ENCODE results near the gene C10orf105. TPM values are rescaled to one million over a fixed set of nuclear protein-coding genes. Genes with fewer than 3 reads are reported as not detected.

Gene C10orf105
- total RNA-seq, 1 donor from 2014 or later, result not detected

DNA sequence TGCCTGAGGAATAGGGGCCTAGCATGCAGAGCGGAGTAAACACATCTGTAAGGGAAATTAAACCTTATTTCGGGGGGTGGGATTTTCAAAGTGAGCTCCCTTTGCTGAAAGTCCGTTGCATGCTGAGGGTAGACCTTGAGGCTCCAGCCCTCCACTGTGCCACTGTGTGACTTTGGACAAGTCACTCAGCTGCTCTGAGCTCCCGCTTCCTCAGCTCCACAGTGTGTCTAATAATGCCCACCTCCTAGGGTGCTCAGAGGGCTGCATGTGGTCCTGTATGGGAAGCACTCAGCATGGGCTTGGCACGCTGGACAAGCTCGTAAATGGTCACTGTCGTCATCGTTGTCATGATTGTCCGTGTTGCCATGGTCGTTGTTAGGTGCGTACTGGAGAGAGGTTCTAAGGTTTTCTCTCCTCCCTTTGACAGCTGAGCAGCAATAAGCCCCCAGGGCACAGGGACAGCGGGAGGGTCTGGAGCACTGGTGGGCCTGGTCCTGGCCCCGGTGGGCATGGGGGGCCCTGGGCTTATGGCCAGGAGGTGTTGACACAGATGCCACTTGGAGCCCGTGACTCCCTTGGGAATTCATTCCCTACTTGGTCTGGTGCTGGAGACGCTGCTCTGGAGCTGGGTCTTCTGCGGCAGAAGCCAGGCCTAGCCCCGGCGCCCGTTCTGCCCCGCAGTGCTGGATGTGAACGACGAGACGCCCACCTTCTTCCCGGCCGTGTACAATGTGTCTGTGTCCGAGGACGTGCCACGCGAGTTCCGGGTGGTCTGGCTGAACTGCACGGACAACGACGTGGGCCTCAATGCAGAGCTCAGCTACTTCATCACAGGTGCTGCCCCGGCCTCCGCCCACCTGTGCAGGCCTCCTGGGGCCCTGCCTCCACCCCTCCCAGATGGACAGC lies 13.1 kb downstream of the C10orf105 start:
- no peak overlapping the region for H3K27ac Mint-ChIP-seq (ENCODE audit: unreplicated experiment)
- no peaks in the 10 kb centered on the region for H3K36me3 Mint-ChIP-seq (ENCODE audit: low read depth)
- TF ChIP-seq, protein P1, sequence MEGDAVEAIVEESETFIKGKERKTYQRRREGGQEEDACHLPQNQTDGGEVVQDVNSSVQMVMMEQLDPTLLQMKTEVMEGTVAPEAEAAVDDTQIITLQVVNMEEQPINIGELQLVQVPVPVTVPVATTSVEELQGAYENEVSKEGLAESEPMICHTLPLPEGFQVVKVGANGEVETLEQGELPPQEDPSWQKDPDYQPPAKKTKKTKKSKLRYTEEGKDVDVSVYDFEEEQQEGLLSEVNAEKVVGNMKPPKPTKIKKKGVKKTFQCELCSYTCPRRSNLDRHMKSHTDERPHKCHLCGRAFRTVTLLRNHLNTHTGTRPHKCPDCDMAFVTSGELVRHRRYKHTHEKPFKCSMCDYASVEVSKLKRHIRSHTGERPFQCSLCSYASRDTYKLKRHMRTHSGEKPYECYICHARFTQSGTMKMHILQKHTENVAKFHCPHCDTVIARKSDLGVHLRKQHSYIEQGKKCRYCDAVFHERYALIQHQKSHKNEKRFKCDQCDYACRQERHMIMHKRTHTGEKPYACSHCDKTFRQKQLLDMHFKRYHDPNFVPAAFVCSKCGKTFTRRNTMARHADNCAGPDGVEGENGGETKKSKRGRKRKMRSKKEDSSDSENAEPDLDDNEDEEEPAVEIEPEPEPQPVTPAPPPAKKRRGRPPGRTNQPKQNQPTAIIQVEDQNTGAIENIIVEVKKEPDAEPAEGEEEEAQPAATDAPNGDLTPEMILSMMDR (IDR thresholded peaks at IDR 0.05), result no peak
- H3K27me3 Mint-ChIP-seq (ENCODE audit: low read depth), result peaks cover 16% of the 10 kb centered on the region
- no peaks in the 10 kb centered on the region for H3K9me3 Mint-ChIP-seq (ENCODE audit: low read depth)
- DNase-seq (ENCODE audit: low spot score), result no peak
- no peaks in the 10 kb centered on the region for H3K4me1 Mint-ChIP-seq (ENCODE audit: low read depth)
- H3K4me3 Mint-ChIP-seq (ENCODE audit: unreplicated experiment), result no peak overlapping the region

DNA sequence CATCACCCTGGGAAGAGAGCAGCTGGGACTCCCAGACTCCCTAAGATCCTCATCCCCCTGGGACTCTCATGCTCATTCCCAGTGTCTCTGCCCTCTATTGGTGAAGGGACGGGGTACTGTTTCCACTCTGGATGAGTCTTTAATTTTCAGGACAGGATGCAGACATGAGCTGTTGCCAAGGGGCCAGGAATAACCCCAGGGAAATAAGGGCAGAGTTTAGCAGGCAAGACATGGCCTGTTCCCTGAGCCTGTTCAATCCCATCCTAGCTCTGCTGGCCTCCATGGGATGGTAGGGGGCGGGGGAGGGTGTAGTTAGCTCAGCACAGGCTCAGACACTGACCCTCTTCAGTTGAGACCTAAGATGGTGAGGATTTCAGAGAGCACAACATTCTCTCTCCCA lies 14.0 kb downstream of the C10orf105 start:
- H3K4me1 Mint-ChIP-seq (ENCODE audit: low read depth), result no peaks in the 10 kb centered on the region
- H3K36me3 Mint-ChIP-seq (ENCODE audit: low read depth), result no peaks in the 10 kb centered on the region
- TF ChIP-seq, protein P1 (IDR thresholded peaks at IDR 0.05), result no peak
- no peak overlapping the region for H3K4me3 Mint-ChIP-seq (ENCODE audit: unreplicated experiment)
- H3K27me3 Mint-ChIP-seq (ENCODE audit: low read depth), result peaks cover 16% of the 10 kb centered on the region
- no peaks in the 10 kb centered on the region for H3K9me3 Mint-ChIP-seq (ENCODE audit: low read depth)
- no peak for DNase-seq (ENCODE audit: low spot score)
- H3K27ac Mint-ChIP-seq (ENCODE audit: unreplicated experiment), result no peak overlapping the region

DNA sequence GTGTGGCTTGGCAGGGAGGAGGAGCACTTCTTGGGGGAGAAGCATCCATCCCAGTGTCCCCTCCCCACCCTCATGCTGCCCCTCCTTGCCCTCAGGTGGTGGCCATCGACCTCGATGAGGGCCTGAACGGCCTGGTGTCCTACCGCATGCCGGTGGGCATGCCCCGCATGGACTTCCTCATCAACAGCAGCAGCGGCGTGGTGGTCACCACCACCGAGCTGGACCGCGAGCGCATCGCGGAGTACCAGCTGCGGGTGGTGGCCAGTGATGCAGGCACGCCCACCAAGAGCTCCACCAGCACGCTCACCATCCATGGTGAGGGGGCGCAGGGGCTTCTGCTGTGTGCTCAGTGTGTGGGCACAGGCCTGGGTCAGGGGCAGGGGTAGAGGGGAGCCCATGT lies 14.8 kb downstream of the C10orf105 start:
- H3K27me3 Mint-ChIP-seq (ENCODE audit: low read depth), result peaks cover 12% of the 10 kb centered on the region
- H3K27ac Mint-ChIP-seq (ENCODE audit: unreplicated experiment), result no peak overlapping the region
- TF ChIP-seq, protein P1 (IDR thresholded peaks at IDR 0.05), result no peak
- no peaks in the 10 kb centered on the region for H3K4me1 Mint-ChIP-seq (ENCODE audit: low read depth)
- no peak overlapping the region for H3K4me3 Mint-ChIP-seq (ENCODE audit: unreplicated experiment)
- DNase-seq (ENCODE audit: low spot score), result no peak
- no peaks in the 10 kb centered on the region for H3K36me3 Mint-ChIP-seq (ENCODE audit: low read depth)
- H3K9me3 Mint-ChIP-seq (ENCODE audit: low read depth), result no peaks in the 10 kb centered on the region

DNA sequence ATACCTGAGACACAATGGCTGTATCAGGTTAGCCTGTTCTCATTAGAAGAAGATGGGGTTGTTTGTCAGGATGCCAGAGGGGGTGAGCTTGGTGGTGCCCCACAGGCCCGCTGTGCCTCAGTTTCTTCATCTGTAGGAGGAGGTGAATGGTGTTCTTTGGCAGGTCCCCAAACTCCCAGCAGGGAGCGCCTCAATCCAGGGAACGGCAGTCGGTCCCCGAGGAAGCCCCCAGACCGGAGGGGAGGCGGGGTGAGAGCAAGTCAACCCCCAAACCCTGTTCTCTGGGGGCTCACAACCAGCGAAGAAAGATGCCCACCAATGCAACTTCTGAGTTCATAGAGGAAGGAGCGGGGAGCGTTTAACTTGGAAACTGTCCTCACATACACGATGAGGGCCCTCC lies 16.0 kb downstream of the C10orf105 start:
- H3K4me1 Mint-ChIP-seq (ENCODE audit: low read depth), result no peaks in the 10 kb centered on the region
- H3K36me3 Mint-ChIP-seq (ENCODE audit: low read depth), result no peaks in the 10 kb centered on the region
- peaks cover 23% of the 10 kb centered on the region for H3K27me3 Mint-ChIP-seq (ENCODE audit: low read depth)
- no peak for DNase-seq (ENCODE audit: low spot score)
- no peak overlapping the region for H3K4me3 Mint-ChIP-seq (ENCODE audit: unreplicated experiment)
- no peaks in the 10 kb centered on the region for H3K9me3 Mint-ChIP-seq (ENCODE audit: low read depth)
- TF ChIP-seq, protein P1 (IDR thresholded peaks at IDR 0.05), result no peak
- H3K27ac Mint-ChIP-seq (ENCODE audit: unreplicated experiment), result no peak overlapping the region

DNA sequence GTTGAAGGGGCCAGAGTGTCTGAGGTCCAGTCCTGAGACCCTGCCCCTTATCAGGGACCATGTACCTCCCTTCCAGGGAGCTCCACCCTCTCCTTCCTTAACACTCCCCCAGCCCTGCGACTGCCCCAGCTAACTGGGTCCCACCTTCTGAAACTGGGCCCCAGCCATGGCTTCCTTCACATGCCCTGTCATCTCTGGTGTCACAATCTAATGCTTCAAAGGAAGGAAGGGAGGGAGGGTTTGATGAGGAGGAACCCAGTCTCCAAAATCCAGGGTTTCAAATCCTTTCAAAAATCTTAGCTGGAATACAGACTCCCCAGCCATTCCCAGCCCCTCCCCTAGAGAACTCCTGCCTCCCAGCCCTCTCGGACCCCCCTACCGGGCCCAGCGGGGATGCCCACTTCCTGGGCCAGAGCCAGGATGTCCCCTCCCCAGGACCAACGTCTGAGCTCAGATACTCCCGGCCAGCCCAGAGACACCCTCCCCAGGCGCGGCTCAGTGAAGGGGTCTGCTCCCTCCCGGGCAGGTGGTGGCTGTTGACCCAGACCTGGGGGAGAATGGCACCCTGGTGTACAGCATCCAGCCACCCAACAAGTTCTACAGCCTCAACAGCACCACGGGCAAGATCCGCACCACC lies 18.0 kb downstream of the C10orf105 start:
- no peak overlapping the region for H3K4me3 Mint-ChIP-seq (ENCODE audit: unreplicated experiment)
- H3K36me3 Mint-ChIP-seq (ENCODE audit: low read depth), result no peaks in the 10 kb centered on the region
- TF ChIP-seq, protein P1 (IDR thresholded peaks at IDR 0.05), result no peak
- no peak overlapping the region for H3K27ac Mint-ChIP-seq (ENCODE audit: unreplicated experiment)
- no peaks in the 10 kb centered on the region for H3K9me3 Mint-ChIP-seq (ENCODE audit: low read depth)
- DNase-seq (ENCODE audit: low spot score), result no peak
- H3K4me1 Mint-ChIP-seq (ENCODE audit: low read depth), result no peaks in the 10 kb centered on the region
- H3K27me3 Mint-ChIP-seq (ENCODE audit: low read depth), result peaks cover 23% of the 10 kb centered on the region
